HUES6 (cell line): ENCODE measurements around the gene MLLT3.
"Not testable (repeated sequence)": the region's sequence is repeated elsewhere in the genome, so short reads cannot be mapped to it uniquely, and the experiment has no call there.

ENCODE experiments used
- H3K27ac ChIP-seq: 2 replicates; pipeline ENCODE4 v1.7.0; 2013; ENCODE audit warnings: low read depth, mild to moderate bottlenecking, low read length, inconsistent platforms
- H3K27me3 ChIP-seq: 2 replicates; pipeline ENCODE4 v1.6.1; 2013; ENCODE audit warnings: low read length; ENCODE audit not compliant: control insufficient read depth, insufficient read depth
- H3K36me3 ChIP-seq: 2 replicates; pipeline ENCODE4 v1.6.1; 2013; ENCODE audit warnings: low read length; ENCODE audit not compliant: control insufficient read depth, insufficient read depth
- H3K4me1 ChIP-seq: 2 replicates; pipeline ENCODE4 v1.6.1; 2013; ENCODE audit warnings: low read length; ENCODE audit not compliant: control insufficient read depth, insufficient read depth
- H3K4me3 ChIP-seq: 2 replicates; pipeline ENCODE4 v1.5.1; 2013; ENCODE audit warnings: low read depth, low read length
- H3K9ac ChIP-seq: one replicate; pipeline ENCODE4 v1.6.1; 2013; ENCODE audit warnings: mild to moderate bottlenecking, low read length
- H3K9me3 ChIP-seq: 2 replicates; pipeline ENCODE4 v1.6.1; 2013; ENCODE audit warnings: low read depth, low read length; ENCODE audit not compliant: control insufficient read depth, insufficient read depth

MLLT3 gene

GRCh38 chr9:20594608-20595007, 27.7 kb downstream of the MLLT3 start:
- peaks cover 4% of the 10 kb centered on the region; the same call in 1 of the 2 replicates for H3K4me1 ChIP-seq
- no peaks in the 10 kb centered on the region for H3K27me3 ChIP-seq
- no peak overlapping the region for H3K9ac ChIP-seq
- H3K9me3 ChIP-seq = no peaks in the 10 kb centered on the region
- H3K36me3 ChIP-seq = no peaks in the 10 kb centered on the region
- H3K4me3 ChIP-seq = no peak overlapping the region
- no peak overlapping the region for H3K27ac ChIP-seq

- Histone ChIP-seq H3K9me3 (no peaks in the 10 kb centered on the region), H3K27me3 (no peaks in the 10 kb centered on the region), H3K4me1 (peaks cover 4% of the 10 kb centered on the region; the same call in 1 of the 2 replicates), H3K36me3 (no peaks in the 10 kb centered on the region), H3K4me3 (no peak overlapping the region), H3K27ac (no peak overlapping the region), H3K9ac (no peak overlapping the region)
Measured at GRCh38 chr9:20593537-20593936, 28.8 kb downstream of the MLLT3 start.

GRCh38 chr9:20593105-20593504, 29.2 kb downstream of the MLLT3 start:
- Histone ChIP-seq H3K9me3 (no peaks in the 10 kb centered on the region), H3K27ac (no peak overlapping the region), H3K9ac (no peak overlapping the region), H3K36me3 (no peaks in the 10 kb centered on the region), H3K4me3 (no peak overlapping the region), H3K27me3 (no peaks in the 10 kb centered on the region), H3K4me1 (peaks cover 4% of the 10 kb centered on the region; the same call in 1 of the 2 replicates)

GRCh38 chr9:20592673-20593072, 29.6 kb downstream of the MLLT3 start:
- H3K4me3 ChIP-seq = no peak overlapping the region

GRCh38 chr9:20591223-20591622, 31.1 kb downstream of the MLLT3 start:
- H3K27ac ChIP-seq = no peak overlapping the region
- no peak overlapping the region for H3K4me3 ChIP-seq
- H3K36me3 ChIP-seq = no peaks in the 10 kb centered on the region
- H3K9ac ChIP-seq = no peak overlapping the region
- peaks cover 4% of the 10 kb centered on the region; the same call in 1 of the 2 replicates for H3K4me1 ChIP-seq
- H3K27me3 ChIP-seq = peaks cover 3% of the 10 kb centered on the region; the same call in 1 of the 2 replicates
- H3K9me3 ChIP-seq = no peaks in the 10 kb centered on the region

More at GRCh38 chr9:20592673-20593072, 29.6 kb downstream of the MLLT3 start:
- no peak overlapping the region for H3K9ac ChIP-seq
- H3K4me1 ChIP-seq = peaks cover 4% of the 10 kb centered on the region; the same call in 1 of the 2 replicates
- H3K9me3 ChIP-seq = no peaks in the 10 kb centered on the region
- no peaks in the 10 kb centered on the region for H3K27me3 ChIP-seq
- no peaks in the 10 kb centered on the region for H3K36me3 ChIP-seq
- no peak overlapping the region for H3K27ac ChIP-seq

GRCh38 chr9:20584968-20585643, 37.2 kb downstream of the MLLT3 start:
- Histone ChIP-seq H3K4me1 (no peaks in the 10 kb centered on the region), H3K9me3 (no peaks in the 10 kb centered on the region), H3K36me3 (no peaks in the 10 kb centered on the region), H3K27me3 (peaks cover 46% of the 10 kb centered on the region), H3K27ac (no peak overlapping the region), H3K9ac (no peak overlapping the region), H3K4me3 (no peak overlapping the region)

GRCh38 chr9:20583088-20583487, 39.2 kb downstream of the MLLT3 start:
- peaks cover 46% of the 10 kb centered on the region for H3K27me3 ChIP-seq
- not testable (repeated sequence) for H3K4me3 ChIP-seq, H3K27ac ChIP-seq, H3K9me3 ChIP-seq, H3K9ac ChIP-seq, H3K4me1 ChIP-seq, H3K36me3 ChIP-seq

- Histone ChIP-seq H3K9ac (no peak overlapping the region), H3K9me3 (no peaks in the 10 kb centered on the region), H3K4me1 (no peaks in the 10 kb centered on the region), H3K4me3 (no peak overlapping the region), H3K27me3 (peaks cover 46% of the 10 kb centered on the region), H3K27ac (no peak overlapping the region), H3K36me3 (no peaks in the 10 kb centered on the region)
Measured at GRCh38 chr9:20582150-20582549, 40.1 kb downstream of the MLLT3 start.

- H3K4me3 ChIP-seq = no peak overlapping the region
- H3K27ac ChIP-seq = no peak overlapping the region
- peaks cover 37% of the 10 kb centered on the region for H3K27me3 ChIP-seq
- H3K9ac ChIP-seq = no peak overlapping the region
- no peaks in the 10 kb centered on the region for H3K9me3 ChIP-seq
- H3K36me3 ChIP-seq = no peaks in the 10 kb centered on the region
- no peaks in the 10 kb centered on the region for H3K4me1 ChIP-seq
Measured at GRCh38 chr9:20580673-20581072, 41.6 kb downstream of the MLLT3 start.

GRCh38 chr9:20579524-20580314, 42.6 kb downstream of the MLLT3 start:
- H3K27me3 ChIP-seq = peaks cover 27% of the 10 kb centered on the region
- no peak overlapping the region for H3K4me3 ChIP-seq
- no peaks in the 10 kb centered on the region for H3K4me1 ChIP-seq
- no peak overlapping the region for H3K27ac ChIP-seq
- H3K9me3 ChIP-seq = no peaks in the 10 kb centered on the region
- no peak overlapping the region for H3K9ac ChIP-seq
- H3K36me3 ChIP-seq = no peaks in the 10 kb centered on the region

GRCh38 chr9:20573023-20573422, 49.3 kb downstream of the MLLT3 start:
- no peak overlapping the region for H3K27ac ChIP-seq

More at GRCh38 chr9:20573023-20573422, 49.3 kb downstream of the MLLT3 start:
- Histone ChIP-seq H3K9me3 (no peaks in the 10 kb centered on the region), H3K36me3 (no peaks in the 10 kb centered on the region), H3K9ac (no peak overlapping the region), H3K4me3 (no peak overlapping the region), H3K4me1 (no peaks in the 10 kb centered on the region), H3K27me3 (no peaks in the 10 kb centered on the region)
